Testis (tissue), 3 donors: ENCODE measurements around the gene RRAD. TPM values are rescaled to one million over a fixed set of nuclear protein-coding genes. Genes with fewer than 3 reads are reported as not detected.

Source experiments
- DNase-seq: peaks from one replicate; pipeline ENCODE4 v3.0.0-alpha.2; 2019
- H3K27ac ChIP-seq, 2 donors: fragments of 200-600 bp; sonication (generic); one replicate each; pipeline ENCODE4 v1.5.1; 2019
- H3K27me3 ChIP-seq: fragments of 200-600 bp; sonication (generic); one replicate; pipeline ENCODE4 v1.5.1; 2019
- H3K36me3 ChIP-seq: fragments of 200-600 bp; sonication (generic); one replicate; pipeline ENCODE4 v1.5.1; 2017; ENCODE audit warnings: low read depth; ENCODE audit errors: missing control alignments
- H3K4me1 ChIP-seq: fragments of 200-600 bp; sonication (generic); one replicate; pipeline ENCODE4 v1.5.1; 2019
- H3K4me3 ChIP-seq, 2 donors: fragments of 200-600 bp; sonication (generic); one replicate each; pipeline ENCODE4 v1.5.1; 2017 to 2019
- H3K9me3 ChIP-seq: fragments of 200-600 bp; sonication (generic); one replicate; pipeline ENCODE4 v1.5.1; 2017
- CTCF ChIP-seq, 3 experiments: fragments of 450-650 bp in 2 of 3; fragments of 200-600 bp in 1 of 3; sonication (generic) in 1 of 3; IDR thresholded peaks; one replicate each; pipeline ENCODE4 v1.5.1; 2016 to 2019; ENCODE audit warnings: antibody characterized with exemption in 3 of 3, mild to moderate bottlenecking in 2 of 3, moderate library complexity in 1 of 3
- POLR2A ChIP-seq: fragments of 450-650 bp; IDR thresholded peaks from one replicate; pipeline ENCODE4 v1.6.1; 2017; ENCODE audit warnings: antibody characterized with exemption, mild to moderate bottlenecking, moderate library complexity
- WGBS, 2 donors: methylation state at CpG; one replicate each; pipeline ENCODE4 v1.1.5; 2018; 5-methylcytosine and 5-hydroxymethylcytosine counted together
- intact Hi-C: fragments of 100-400 bp; cut with DNase I; formaldehyde crosslinking; loops from one replicate; pipeline ENCODE4 v1.15.1; 2023; ENCODE audit warnings: low total_unique reads
- polyA plus RNA-seq: library from polyadenylated mRNA; stranded (reverse); fragments of 350-450 nt; fragmentation: Illumina TruSeq; extraction: RNeasy Lipid Tissue Mini Kit (QIAGEN cat#74804); gene quantifications from one replicate; pipeline ENCODE4 v1.2.3, GENCODE V29; 2014; ENCODE audit warnings: low read depth, low replicate concordance; ENCODE audit not compliant: insufficient read depth
- total RNA-seq, 2 donors: library from RNA; depleted of rRNA; stranded (reverse); fragments of >200 nt; gene quantifications; one replicate each; pipeline ENCODE4 v1.2.3, GENCODE V29; 2016

RRAD gene
- total and polyA plus RNA-seq, 3 donors from 2014 or later, result 9.1 to 19.4 (median 12.4) TPM

GRCh38 chr16:66886914-66887313 is 38.4 kb downstream of the RRAD start:
- TF ChIP-seq CTCF (IDR thresholded peaks at IDR 0.05) (no peak), POLR2A (no peak)
- no peaks in the 10 kb centered on the region for H3K9me3 ChIP-seq
- H3K36me3 ChIP-seq, result no peaks in the 10 kb centered on the region
- intact Hi-C loops, result no loop called here
- H3K4me3 ChIP-seq, result no peak overlapping the region
- DNase-seq, result no peak
- 83 to 84% methylated on average over 3 of the region's 3 CpGs for WGBS, 2 donors
- H3K4me1 ChIP-seq, result no peaks in the 10 kb centered on the region
- H3K27ac ChIP-seq, result no peak overlapping the region
- H3K27me3 ChIP-seq, result no peaks in the 10 kb centered on the region

GRCh38 chr16:66886321-66886720 is 39.0 kb downstream of the RRAD start:
- peaks cover 6% of the 10 kb centered on the region for H3K4me1 ChIP-seq
- intact Hi-C loops, result no loop called here
- TF ChIP-seq CTCF (IDR thresholded peaks at IDR 0.05) (no peak), POLR2A (no peak)
- H3K27ac ChIP-seq, result no peak overlapping the region
- H3K27me3 ChIP-seq, result no peaks in the 10 kb centered on the region
- no peak for DNase-seq
- H3K36me3 ChIP-seq, result no peaks in the 10 kb centered on the region
- H3K4me3 ChIP-seq, result no peak overlapping the region
- WGBS, 2 donors, result 61 to 71% methylated on average over 2 of the region's 2 CpGs
- no peaks in the 10 kb centered on the region for H3K9me3 ChIP-seq

GRCh38 chr16:66885491-66885890 is 39.8 kb downstream of the RRAD start:
- Histone ChIP-seq H3K36me3 (no peaks in the 10 kb centered on the region), H3K27me3 (no peaks in the 10 kb centered on the region), H3K4me3 (no peak overlapping the region), H3K27ac (no peak overlapping the region), H3K4me1 (peaks cover 11% of the 10 kb centered on the region), H3K9me3 (no peaks in the 10 kb centered on the region)
- 89 to 91% methylated on average over 12 of the region's 12 CpGs for WGBS, 2 donors
- DNase-seq, result no peak
- TF ChIP-seq POLR2A, result no peak
- no peak for TF ChIP-seq CTCF (IDR thresholded peaks at IDR 0.05)
- intact Hi-C loops, result no loop called here

- Histone ChIP-seq H3K27ac (no peak overlapping the region), H3K4me3 (no peak overlapping the region), H3K27me3 (no peaks in the 10 kb centered on the region), H3K4me1 (peaks cover 11% of the 10 kb centered on the region), H3K36me3 (no peaks in the 10 kb centered on the region), H3K9me3 (no peaks in the 10 kb centered on the region)
- intact Hi-C loops, result no loop called here
- 94 to 96% methylated on average over 3 of the region's 3 CpGs for WGBS, 2 donors
- no peak for TF ChIP-seq CTCF (IDR thresholded peaks at IDR 0.05)
- TF ChIP-seq POLR2A, result no peak
- no peak for DNase-seq
These were observed 42.6 kb downstream of the RRAD start for GRCh38 chr16:66882702-66883101.

GRCh38 chr16:66881964-66882508 is 43.3 kb downstream of the RRAD start:
- no peak for DNase-seq
- no peaks in the 10 kb centered on the region for H3K9me3 ChIP-seq
- H3K27ac ChIP-seq, result no peak overlapping the region
- no peaks in the 10 kb centered on the region for H3K36me3 ChIP-seq
- peaks cover 11% of the 10 kb centered on the region for H3K4me1 ChIP-seq
- 74 to 79% methylated on average over 8 of the region's 8 CpGs for WGBS, 2 donors
- H3K27me3 ChIP-seq, result no peaks in the 10 kb centered on the region
- intact Hi-C loops, result no loop called here
- TF ChIP-seq POLR2A (no peak), CTCF (IDR thresholded peaks at IDR 0.05) (no peak)
- no peak overlapping the region for H3K4me3 ChIP-seq
